Astrocyte (in vitro differentiated cells and primary cell): ENCODE measurements around the gene HABP4. TPM values are rescaled to one million over a fixed set of nuclear protein-coding genes. Genes with fewer than 3 reads are reported as not detected.

Experiments used
- DNase-seq: peaks from one replicate; pipeline ENCODE4 v3.0.0-alpha.2; 2010; ENCODE audit warnings: low read depth
- FAIRE-seq: peaks from 2 replicates; lab custom pipeline; 2011; peaks lifted over from hg19 to GRCh38; lab: Jason Lieb, UNC
- H2AFZ ChIP-seq: 2 replicates; pipeline ENCODE4 v1.6.0; 2012; ENCODE audit warnings: low read depth, low read length, inconsistent platforms
- H3K27ac ChIP-seq: 2 replicates; pipeline ENCODE4 v1.5.1; 2011; ENCODE audit warnings: low read depth, low read length, inconsistent platforms
- H3K27me3 ChIP-seq: 2 replicates; pipeline ENCODE4 v1.6.0; 2011; ENCODE audit warnings: low read length, inconsistent platforms; ENCODE audit not compliant: insufficient read depth
- H3K36me3 ChIP-seq: 2 replicates; pipeline ENCODE4 v1.5.1; 2011; ENCODE audit warnings: low read length, inconsistent platforms; ENCODE audit not compliant: insufficient read depth
- H3K4me1 ChIP-seq: 2 replicates; pipeline ENCODE4 v1.5.1; 2011; ENCODE audit warnings: low read length, inconsistent platforms; ENCODE audit not compliant: insufficient read depth
- H3K4me2 ChIP-seq: 2 replicates; pipeline ENCODE4 v1.6.0; 2012; ENCODE audit warnings: low read length, inconsistent platforms
- H3K4me3 ChIP-seq: 2 replicates; pipeline ENCODE4 v1.5.1; 2011; ENCODE audit warnings: low read depth, mild to moderate bottlenecking, low read length, inconsistent platforms; ENCODE audit not compliant: insufficient read depth
- H3K79me2 ChIP-seq: 2 replicates; pipeline ENCODE4 v1.6.0; 2012; ENCODE audit warnings: mild to moderate bottlenecking, low read length, inconsistent platforms; ENCODE audit not compliant: insufficient read depth
- H3K9ac ChIP-seq: 2 replicates; pipeline ENCODE4 v1.6.0; 2012; ENCODE audit warnings: mild to moderate bottlenecking, low read length, inconsistent platforms
- H3K9me3 ChIP-seq: 2 replicates; pipeline ENCODE4 v1.5.1; 2012; ENCODE audit warnings: low read depth, mild to moderate bottlenecking, low read length, inconsistent platforms; ENCODE audit not compliant: insufficient read depth
- H4K20me1 ChIP-seq: 2 replicates; pipeline ENCODE4 v1.6.0; 2012; ENCODE audit warnings: low read length, inconsistent platforms; ENCODE audit not compliant: insufficient read depth
- H3K27ac Mint-ChIP-seq: one replicate; pipeline ENCODE4 v1.8.0; 2021; ENCODE audit warnings: mild to moderate bottlenecking, mixed read lengths; ENCODE audit not compliant: unreplicated experiment
- H3K27me3 Mint-ChIP-seq: one replicate; pipeline ENCODE4 v1.8.0; 2021; ENCODE audit warnings: low read depth, mixed read lengths; ENCODE audit not compliant: unreplicated experiment
- H3K36me3 Mint-ChIP-seq: one replicate; pipeline ENCODE4 v1.8.0; 2021; ENCODE audit warnings: low read depth, mixed read lengths; ENCODE audit not compliant: unreplicated experiment
- H3K4me1 Mint-ChIP-seq: one replicate; pipeline ENCODE4 v1.8.0; 2021; ENCODE audit warnings: low read depth, mixed read lengths; ENCODE audit not compliant: unreplicated experiment
- H3K4me3 Mint-ChIP-seq: one replicate; pipeline ENCODE4 v1.8.0; 2021; ENCODE audit warnings: mild to moderate bottlenecking, moderate library complexity, mixed read lengths; ENCODE audit not compliant: unreplicated experiment
- H3K9me3 Mint-ChIP-seq: one replicate; pipeline ENCODE4 v1.8.0; 2021; ENCODE audit warnings: mild to moderate bottlenecking, mixed read lengths; ENCODE audit not compliant: unreplicated experiment
- EZH2 ChIP-seq: IDR thresholded peaks from 2 replicates; pipeline ENCODE4 v1.6.1; 2012; ENCODE audit warnings: mild to moderate bottlenecking, low read length, inconsistent platforms; ENCODE audit not compliant: insufficient read depth
- total RNA-seq: library from RNA; stranded (reverse); gene quantifications from 2 replicates; pipeline ENCODE4 v1.2.1, GENCODE V29; 2021
- TF ChIP-seq, protein P1 (sequence below): IDR thresholded peaks from 2 replicates; pipeline ENCODE4 v1.5.1; 2011; ENCODE audit warnings: low read depth, mild to moderate bottlenecking, inconsistent platforms, low read length, moderate library complexity; ENCODE audit not compliant: insufficient read depth

The HABP4 gene
- total RNA-seq, 1 donor from 2014 or later = 20.1 TPM

DNA sequence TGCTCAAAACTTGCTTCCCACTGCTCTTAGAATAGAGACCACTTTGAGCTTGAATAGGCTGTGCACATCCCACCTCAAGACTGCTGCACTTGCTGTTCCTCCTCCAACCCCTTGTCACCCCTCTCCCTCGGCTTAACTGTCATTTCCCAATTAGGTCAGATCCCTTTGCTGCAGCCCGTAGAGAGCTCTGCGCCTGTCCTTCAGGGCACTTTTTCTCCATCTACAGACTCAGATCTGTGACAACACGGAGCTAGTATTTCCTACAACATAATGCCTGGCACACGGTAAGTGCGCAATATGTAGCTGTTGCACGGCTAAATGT is 485 bp upstream of the HABP4 start:
- FAIRE-seq (no peak), DNase-seq (peak; percentile 10)
- Histone ChIP-seq H3K36me3 (no peaks in the 10 kb centered on the region), H3K4me2 (peak overlapping the region; percentile 85), H3K4me3 (peak overlapping the region; percentile 65), H3K9ac (peak overlapping the region; percentile 60), H4K20me1 (peaks cover 12% of the 10 kb centered on the region), H3K27me3 (peaks cover 2% of the 10 kb centered on the region), H3K4me1 (peaks cover 10% of the 10 kb centered on the region), H2AFZ (peak overlapping the region; percentile 96), H3K79me2 (peaks cover 15% of the 10 kb centered on the region), H3K27ac (no peak overlapping the region), H3K9me3 (no peaks in the 10 kb centered on the region)
- Mint-ChIP-seq H3K27me3 (no peaks in the 10 kb centered on the region), H3K9me3 (peaks cover 2% of the 10 kb centered on the region), H3K4me3 (peak overlapping the region; percentile 84), H3K36me3 (peaks cover 2% of the 10 kb centered on the region), H3K4me1 (peaks cover 12% of the 10 kb centered on the region), H3K27ac (peak overlapping the region; percentile 16)
- TF ChIP-seq, protein P1, sequence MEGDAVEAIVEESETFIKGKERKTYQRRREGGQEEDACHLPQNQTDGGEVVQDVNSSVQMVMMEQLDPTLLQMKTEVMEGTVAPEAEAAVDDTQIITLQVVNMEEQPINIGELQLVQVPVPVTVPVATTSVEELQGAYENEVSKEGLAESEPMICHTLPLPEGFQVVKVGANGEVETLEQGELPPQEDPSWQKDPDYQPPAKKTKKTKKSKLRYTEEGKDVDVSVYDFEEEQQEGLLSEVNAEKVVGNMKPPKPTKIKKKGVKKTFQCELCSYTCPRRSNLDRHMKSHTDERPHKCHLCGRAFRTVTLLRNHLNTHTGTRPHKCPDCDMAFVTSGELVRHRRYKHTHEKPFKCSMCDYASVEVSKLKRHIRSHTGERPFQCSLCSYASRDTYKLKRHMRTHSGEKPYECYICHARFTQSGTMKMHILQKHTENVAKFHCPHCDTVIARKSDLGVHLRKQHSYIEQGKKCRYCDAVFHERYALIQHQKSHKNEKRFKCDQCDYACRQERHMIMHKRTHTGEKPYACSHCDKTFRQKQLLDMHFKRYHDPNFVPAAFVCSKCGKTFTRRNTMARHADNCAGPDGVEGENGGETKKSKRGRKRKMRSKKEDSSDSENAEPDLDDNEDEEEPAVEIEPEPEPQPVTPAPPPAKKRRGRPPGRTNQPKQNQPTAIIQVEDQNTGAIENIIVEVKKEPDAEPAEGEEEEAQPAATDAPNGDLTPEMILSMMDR = no peak
- no peak for TF ChIP-seq EZH2

DNA sequence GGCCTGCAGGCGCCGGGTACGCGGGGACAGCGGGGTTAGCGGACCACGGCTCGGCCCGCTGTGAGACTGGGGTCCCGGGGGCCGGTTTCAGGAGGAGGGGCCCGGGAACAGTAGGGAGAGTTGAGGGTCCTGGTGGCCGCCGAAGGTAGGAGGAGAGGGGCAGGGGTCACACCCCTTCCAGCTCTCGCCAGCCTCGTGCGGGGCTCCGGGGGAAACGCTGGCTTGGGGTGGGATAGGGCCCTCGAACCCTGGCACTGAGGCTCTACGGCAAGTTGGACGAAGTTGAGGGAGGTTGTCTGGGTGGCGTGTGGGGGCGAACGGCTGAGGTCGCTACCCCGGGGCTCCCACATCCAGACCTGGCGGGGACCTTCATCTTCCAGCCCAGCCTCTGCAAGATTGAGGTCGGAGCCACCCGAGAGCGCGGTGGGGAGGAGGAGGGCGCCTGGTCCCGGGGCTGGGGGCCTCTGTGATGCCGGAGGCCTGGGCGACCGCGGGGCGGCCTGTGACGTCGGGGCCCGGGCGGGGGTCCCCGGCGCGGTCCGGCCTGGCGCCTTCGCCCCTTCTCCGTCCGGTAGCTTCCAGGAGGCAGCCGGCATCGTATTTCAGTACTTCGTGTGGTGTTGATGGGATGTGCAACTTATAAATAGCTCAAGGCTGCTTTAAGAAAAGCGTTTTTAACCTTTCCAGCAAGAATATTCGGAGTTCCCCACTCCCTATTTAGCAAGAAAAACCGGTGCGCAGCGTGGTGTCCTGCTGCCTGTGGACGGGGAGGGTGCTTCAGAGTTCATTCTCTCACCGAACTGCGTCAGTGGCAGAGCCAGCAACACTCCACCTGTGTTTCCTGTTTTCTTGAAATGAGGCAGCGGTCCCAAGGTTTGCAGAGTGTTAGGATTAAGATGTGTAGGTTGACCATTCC is 902 bp downstream of the HABP4 start:
- Mint-ChIP-seq H3K36me3 (peaks cover 2% of the 10 kb centered on the region), H3K27me3 (no peaks in the 10 kb centered on the region), H3K4me1 (peaks cover 12% of the 10 kb centered on the region), H3K9me3 (peaks cover 2% of the 10 kb centered on the region), H3K27ac (peak overlapping the region; percentile 47), H3K4me3 (peak overlapping the region; percentile 93)
- Histone ChIP-seq H3K4me1 (peaks cover 10% of the 10 kb centered on the region), H3K9me3 (no peaks in the 10 kb centered on the region), H3K4me2 (peak overlapping the region; percentile 85), H2AFZ (peak overlapping the region; percentile 88), H3K36me3 (no peaks in the 10 kb centered on the region), H3K27me3 (peaks cover 2% of the 10 kb centered on the region), H3K27ac (peak overlapping the region; percentile 60), H3K9ac (peak overlapping the region; percentile 83), H3K79me2 (peaks cover 27% of the 10 kb centered on the region), H3K4me3 (peak overlapping the region; percentile 66), H4K20me1 (peaks cover 12% of the 10 kb centered on the region)
- peak; percentile 26 for DNase-seq
- FAIRE-seq = no peak
- TF ChIP-seq, protein P1 = no peak
- no peak for TF ChIP-seq EZH2

DNA sequence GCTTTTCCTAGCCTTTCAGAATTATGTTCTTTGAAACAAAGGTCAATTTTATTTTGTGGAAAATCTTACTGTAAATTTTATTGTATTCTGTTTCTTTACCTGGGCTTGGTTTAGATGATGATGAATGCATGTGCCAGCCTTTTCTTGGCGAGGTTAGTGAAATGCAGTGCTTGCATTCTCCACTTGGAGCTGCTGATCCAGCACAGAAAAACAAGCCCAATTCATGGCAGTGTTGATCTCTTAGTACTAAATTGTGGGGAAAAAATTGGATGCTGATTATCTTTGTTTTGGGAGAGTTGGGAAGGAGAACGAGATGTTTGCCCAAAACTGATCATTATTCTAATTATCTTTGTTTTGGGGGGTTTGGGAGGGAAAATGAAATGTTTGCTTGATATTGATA is 3.7 kb downstream of the HABP4 start:
- peaks cover 12% of the 10 kb centered on the region for H4K20me1 ChIP-seq
- Mint-ChIP-seq H3K9me3 (no peaks in the 10 kb centered on the region), H3K4me3 (no peak overlapping the region), H3K27me3 (no peaks in the 10 kb centered on the region), H3K27ac (no peak overlapping the region), H3K36me3 (peaks cover 2% of the 10 kb centered on the region), H3K4me1 (peaks cover 8% of the 10 kb centered on the region)
- H3K4me3 ChIP-seq = no peak overlapping the region
- peak; percentile 33 for DNase-seq
- TF ChIP-seq, protein P1 = peak; percentile 57
- no peak for TF ChIP-seq EZH2
- FAIRE-seq = no peak
- no peak overlapping the region for H3K4me2 ChIP-seq
- peaks cover 10% of the 10 kb centered on the region for H3K4me1 ChIP-seq
- no peaks in the 10 kb centered on the region for H3K9me3 ChIP-seq
- no peak overlapping the region for H3K27ac ChIP-seq
- no peak overlapping the region for H2AFZ ChIP-seq
- H3K36me3 ChIP-seq = no peaks in the 10 kb centered on the region
- no peak overlapping the region for H3K9ac ChIP-seq
- peaks cover 27% of the 10 kb centered on the region for H3K79me2 ChIP-seq
- no peaks in the 10 kb centered on the region for H3K27me3 ChIP-seq
